GM13977 (cell line): ENCODE measurements around the gene OR2H2.
A peak's percentile ranks its signal among the peaks of the same experiment; 100 is the strongest.

ENCODE experiments used
- DNase-seq: peaks from one replicate; pipeline ENCODE4 v3.0.0; 2012; ENCODE audit warnings: low spot score
- CTCF ChIP-seq: IDR thresholded peaks from 2 replicates; pipeline ENCODE4 v1.5.1; 2012; ENCODE audit warnings: mild to moderate bottlenecking, control low read depth; ENCODE audit not compliant: insufficient read depth; ENCODE audit errors: extremely low read depth, missing control alignments
- in situ Hi-C: fragments of 300-500 bp; cut with MboI; formaldehyde crosslinking; loops from one replicate; pipeline ENCODE4 v1.12.0; 2022; ENCODE audit warnings: low sequenced_read_pairs, low pct_unique_long_range_greater_than_20kb, mixed read lengths, inconsistent platforms; ENCODE audit not compliant: unreplicated experiment

Gene OR2H2

GRCh38 chr6:29626948-29627754, 42.2 kb downstream of the OR2H2 start:
- no peak for TF ChIP-seq CTCF
- in situ Hi-C loops: no loop called here
- no peak for DNase-seq

GRCh38 chr6:29627755-29628418, 43.0 kb downstream of the OR2H2 start:
- peak; percentile 74 for DNase-seq
- in situ Hi-C loops: no loop called here
- TF ChIP-seq CTCF: no peak

GRCh38 chr6:29628419-29629281, 43.7 kb downstream of the OR2H2 start:
- peak; percentile 85 for DNase-seq
- TF ChIP-seq CTCF: peak; percentile 76
- in situ Hi-C loops: no loop called here

- TF ChIP-seq CTCF: no peak
- in situ Hi-C loops: no loop called here
- DNase-seq: no peak
Measured at GRCh38 chr6:29629571-29629970, 44.6 kb downstream of the OR2H2 start.

- no peak for TF ChIP-seq CTCF
- in situ Hi-C loops: no loop called here
Measured at GRCh38 chr6:29630315-29630714, 45.4 kb downstream of the OR2H2 start.

GRCh38 chr6:29631209-29631810, 46.4 kb downstream of the OR2H2 start:
- in situ Hi-C loops: no loop called here
- no peak for TF ChIP-seq CTCF
- no peak for DNase-seq

More at GRCh38 chr6:29630315-29630714, 45.4 kb downstream of the OR2H2 start:
- DNase-seq: no peak
